Measurements from ENCODE around the gene COL20A1.

Gene COL20A1

DNA sequence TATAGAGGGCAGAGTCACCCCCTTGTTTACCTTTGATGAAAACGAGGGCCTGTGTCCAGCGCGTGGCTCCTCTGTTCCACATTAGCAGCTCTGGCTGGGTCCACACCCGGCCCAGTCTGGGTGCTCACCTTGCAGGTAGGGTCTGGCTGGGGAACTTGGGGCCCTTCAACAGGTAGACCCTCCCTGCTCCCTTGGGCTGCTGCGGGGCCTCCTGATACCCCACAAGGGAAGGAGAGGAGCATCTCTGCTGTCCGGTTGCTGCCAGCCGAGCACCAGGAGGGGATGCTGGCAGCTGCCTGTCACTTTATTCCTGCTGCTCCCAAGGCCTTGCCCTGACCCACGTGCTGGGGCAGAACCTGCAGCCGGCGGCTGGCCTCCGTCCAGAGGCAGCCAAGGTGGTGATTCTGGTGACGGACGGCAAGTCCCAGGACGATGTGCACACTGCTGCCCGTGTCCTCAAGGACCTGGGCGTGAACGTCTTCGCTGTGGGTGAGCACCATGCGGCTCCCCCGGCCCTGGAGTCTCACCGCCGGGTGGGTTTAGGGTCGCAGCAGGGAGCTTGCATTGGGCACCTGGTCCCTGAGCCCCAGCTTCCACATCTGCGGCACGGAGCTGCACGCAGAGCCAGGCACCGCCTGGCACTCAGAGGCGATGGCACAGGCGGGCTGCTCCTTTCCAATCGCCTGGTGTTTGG lies 15.4 kb downstream of the COL20A1 start:
- no peak for DNase-seq (ENCODE audit: low spot score)

DNA sequence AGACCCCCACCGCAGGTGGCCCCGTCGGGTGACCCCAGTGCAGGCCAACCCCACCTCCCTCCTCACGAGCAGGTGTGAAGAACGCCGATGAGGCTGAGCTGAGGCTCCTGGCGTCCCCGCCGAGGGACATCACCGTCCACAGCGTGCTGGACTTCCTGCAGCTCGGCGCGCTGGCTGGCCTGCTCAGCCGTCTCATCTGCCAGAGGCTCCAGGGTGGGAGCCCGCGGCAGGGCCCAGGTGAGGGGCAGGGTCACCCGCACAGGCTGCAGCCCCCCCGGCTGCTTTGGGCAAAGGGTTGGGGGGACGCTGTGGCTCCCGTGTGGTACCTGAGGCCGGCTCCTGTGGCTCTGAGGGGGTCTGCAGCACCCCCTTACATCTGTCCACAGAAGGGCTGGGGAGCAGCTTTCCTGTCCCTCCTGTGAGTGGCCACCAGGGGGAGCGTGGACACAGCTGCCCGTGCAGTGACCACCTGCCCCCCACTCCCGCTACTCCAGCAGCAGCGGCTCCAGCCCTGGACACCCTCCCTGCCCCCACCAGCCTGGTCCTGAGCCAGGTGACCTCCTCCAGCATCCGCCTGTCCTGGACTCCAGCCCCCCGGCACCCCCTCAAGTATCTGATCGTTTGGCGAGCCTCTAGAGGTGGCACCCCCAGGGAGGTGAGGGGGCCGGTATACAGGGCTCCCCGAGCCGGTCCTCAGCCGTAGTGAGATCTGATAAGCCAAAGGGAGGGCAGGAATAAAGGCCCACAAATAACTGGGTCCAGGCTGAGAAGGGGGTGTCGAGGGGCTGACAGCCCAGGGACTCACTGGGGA lies 16.5 kb downstream of the COL20A1 start:
- DNase-seq (ENCODE audit: low spot score), result peak; percentile 32

DNA sequence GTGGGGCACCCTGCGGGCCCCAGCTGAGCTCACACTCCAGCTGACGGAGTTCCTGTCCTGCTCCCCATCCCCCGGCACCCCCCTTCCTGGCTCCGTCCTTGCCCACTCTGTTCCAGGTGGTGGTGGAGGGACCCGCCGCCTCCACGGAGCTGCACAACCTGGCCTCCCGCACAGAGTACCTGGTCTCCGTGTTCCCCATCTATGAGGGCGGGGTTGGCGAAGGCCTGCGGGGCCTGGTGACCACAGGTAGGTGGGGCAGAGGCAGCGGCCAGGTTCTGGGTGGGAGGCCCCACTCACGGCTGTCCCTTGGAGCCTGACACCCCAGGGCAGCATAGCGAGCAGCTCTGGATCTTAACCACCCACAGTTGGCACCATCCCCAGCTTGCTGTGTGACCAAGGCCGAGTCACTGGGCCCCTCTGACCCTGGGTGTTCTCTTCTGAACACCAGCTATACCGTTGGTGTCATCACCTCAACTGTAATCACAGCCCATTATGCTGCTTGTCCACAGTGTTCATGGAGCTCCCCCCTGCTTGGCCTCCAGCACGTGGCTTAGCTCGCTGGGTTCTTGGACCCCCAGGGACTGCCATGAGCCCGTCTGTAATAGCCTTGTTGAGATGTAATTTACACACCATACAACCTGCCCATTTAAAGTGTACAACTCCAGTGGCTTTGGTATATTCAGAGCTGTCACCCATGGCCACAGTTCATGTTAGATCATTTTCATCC lies 17.4 kb downstream of the COL20A1 start:
- peak; percentile 65 for DNase-seq (ENCODE audit: low spot score)

DNA sequence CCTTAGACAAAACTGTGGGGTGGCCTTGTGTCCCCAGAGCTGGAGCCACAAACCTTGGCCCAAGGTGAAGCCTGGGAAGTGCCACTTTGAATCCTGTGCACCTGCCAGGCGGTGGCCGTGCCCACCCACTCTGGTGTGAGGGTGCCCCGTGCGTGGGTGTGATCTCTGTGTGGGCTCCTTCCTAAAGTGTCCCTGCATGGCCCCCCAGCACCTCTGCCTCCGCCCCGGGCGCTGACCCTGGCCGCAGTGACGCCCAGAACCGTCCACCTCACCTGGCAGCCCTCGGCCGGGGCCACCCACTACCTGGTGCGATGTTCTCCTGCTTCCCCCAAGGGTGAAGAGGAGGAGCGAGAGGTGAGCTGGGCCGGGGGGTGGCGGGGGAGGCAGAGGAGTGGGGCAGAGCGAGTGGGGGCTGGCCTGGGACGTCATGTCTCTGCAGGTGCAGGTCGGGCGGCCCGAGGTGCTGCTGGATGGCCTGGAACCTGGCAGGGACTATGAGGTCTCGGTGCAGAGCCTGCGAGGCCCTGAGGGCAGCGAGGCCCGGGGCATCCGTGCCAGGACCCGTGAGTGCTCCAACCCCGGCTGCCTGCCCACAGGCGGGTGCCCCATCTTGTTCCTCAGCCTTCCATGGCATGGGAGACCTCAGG lies 18.3 kb downstream of the COL20A1 start:
- no peak for DNase-seq (ENCODE audit: low spot score)

DNA sequence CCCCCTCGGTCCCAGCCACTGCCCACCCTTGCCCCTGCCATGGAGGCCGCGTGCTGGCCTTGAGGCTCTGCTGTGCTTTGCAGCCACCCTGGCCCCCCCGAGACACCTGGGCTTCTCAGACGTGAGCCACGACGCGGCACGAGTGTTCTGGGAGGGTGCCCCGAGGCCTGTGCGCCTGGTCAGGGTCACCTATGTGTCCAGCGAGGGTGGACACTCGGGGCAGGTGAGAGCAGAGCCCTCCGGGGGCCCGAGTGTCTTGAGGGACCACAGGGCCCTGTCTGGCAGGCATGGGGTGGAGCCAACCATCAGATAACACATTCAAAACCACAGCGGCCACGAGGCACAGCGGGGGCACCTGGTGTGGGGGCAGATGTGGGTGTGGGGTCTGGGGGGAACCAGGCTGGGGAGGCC lies 18.9 kb downstream of the COL20A1 start:
- no peak for DNase-seq (ENCODE audit: low spot score)

DNA sequence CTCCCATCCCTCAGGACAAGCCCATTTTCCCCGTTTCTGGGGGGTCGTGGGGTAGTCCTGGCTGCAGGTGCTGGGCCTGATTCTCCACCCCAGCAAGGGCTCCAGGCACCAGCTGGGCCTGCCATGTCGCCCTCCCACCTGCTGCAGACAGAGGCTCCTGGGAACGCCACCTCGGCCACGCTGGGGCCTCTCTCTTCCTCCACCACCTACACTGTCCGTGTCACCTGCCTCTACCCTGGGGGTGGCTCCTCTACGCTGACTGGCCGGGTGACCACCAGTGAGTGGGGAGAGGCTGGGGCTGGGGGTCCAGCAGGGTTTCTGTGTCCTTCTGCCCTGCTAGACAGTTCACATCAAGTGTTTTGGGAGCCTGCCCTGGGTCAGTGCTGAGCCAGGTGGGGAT lies 19.3 kb downstream of the COL20A1 start:
- DNase-seq (ENCODE audit: low spot score), result no peak

DNA sequence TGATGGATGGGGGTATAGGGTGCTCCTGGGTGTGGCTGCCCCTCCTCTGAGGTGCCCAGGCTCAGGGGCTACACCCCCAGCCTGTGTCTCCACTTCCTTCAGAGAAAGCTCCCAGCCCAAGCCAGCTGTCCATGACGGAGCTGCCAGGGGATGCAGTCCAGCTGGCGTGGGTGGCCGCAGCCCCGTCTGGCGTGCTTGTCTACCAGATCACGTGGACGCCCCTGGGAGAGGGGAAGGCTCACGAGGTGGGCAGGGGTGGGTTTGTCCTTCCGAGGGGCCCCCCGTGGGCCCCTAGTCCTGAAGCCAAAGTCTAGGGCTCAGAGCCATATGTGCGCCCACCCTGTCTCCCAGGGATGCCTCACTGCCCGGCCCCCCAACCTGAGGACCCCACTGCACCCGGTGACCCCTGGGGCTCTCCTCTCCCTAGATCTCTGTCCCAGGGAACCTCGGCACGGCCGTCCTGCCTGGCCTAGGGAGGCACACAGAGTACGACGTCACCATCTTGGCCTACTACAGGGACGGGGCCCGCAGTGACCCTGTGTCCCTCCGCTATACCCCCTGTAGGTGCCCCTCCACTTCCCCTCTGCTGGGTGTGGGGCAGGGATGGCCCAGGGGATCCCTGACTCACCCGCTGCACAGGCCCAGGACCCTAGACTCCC lies 19.8 kb downstream of the COL20A1 start:
- DNase-seq (ENCODE audit: low spot score), result no peak

DNA sequence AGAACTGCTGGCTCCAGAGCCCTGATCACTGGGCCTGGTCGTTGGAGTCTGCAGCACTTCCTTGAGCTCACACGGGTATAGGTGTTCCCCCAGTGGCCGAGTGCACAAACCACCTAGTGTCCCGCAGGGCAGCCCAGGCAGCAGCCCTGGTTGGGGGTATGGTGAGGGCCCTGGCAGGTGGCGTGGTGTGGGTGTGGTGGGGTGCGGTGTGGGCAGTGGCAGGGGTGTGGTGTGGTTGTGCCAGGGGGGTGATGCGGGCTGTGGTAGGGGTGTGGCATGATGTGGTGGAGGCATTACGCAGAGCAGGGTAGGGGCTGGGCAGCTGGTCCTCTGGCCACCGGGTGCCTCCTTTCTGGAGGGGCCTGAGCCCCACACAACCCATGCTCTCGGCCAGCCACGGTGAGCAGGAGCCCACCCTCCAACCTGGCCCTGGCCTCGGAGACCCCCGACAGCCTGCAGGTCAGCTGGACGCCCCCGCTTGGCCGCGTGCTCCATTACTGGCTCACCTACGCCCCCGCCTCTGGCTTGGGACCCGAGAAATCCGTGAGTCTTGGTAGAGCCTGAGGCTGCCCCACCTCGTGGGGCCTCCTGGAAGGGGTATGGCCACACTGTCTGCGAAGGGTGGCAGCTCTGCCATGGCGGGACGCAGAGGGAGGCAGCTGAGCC lies 20.5 kb downstream of the COL20A1 start:
- DNase-seq (ENCODE audit: low spot score), result no peak

DNA sequence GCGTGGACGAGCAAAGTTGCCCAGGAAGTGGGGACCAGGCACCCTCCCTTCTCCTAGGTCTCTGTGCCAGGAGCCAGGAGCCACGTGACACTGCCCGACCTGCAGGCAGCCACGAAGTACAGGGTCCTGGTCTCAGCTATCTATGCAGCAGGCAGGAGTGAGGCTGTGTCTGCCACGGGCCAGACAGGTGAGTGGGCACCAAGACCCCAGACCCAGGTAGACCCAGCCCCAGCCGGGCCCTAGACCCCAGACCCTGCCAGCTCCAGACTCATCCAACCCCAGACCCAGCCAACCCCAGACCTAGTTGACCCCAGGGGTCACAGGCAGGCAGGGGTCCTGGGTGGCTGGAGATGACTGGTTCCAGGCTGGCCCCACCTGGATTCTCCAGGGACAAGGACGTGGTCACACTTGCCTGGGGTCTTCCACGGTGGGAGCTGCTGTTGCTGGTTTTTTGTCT lies 21.1 kb downstream of the COL20A1 start:
- no peak for DNase-seq (ENCODE audit: low spot score)

DNA sequence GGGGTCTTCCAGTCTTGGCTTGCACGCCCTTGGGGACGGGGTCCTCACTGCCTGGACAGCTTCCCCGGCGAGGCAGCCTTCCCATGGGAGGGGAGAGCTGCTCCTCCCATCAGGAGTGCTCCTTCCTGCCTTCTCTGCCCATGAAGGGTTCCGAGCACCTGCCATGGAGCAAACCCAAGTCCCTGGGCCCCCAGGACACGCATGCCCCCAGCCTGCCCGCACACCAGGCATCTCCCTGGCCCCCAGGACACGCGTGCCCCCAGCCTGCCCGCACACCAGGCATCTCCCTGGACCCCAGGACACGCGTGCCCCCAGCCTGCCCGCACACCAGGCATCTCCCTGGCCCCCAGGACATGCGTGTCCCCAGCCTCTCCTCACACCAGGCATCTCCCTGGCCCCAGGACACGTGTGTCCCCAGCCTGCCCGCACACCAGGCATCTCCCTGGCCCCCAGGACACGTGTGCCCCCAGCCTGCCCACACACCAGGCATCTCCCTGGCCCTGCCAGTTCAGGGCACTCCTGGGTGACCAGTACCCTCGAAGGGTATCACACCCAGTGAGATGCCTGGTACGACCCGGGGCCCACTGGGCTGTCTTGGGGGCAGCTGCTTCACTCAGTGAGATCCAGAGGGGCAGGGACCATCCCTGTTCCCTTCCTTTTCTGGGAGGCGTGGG lies 21.7 kb downstream of the COL20A1 start:
- DNase-seq (ENCODE audit: low spot score), result no peak

DNA sequence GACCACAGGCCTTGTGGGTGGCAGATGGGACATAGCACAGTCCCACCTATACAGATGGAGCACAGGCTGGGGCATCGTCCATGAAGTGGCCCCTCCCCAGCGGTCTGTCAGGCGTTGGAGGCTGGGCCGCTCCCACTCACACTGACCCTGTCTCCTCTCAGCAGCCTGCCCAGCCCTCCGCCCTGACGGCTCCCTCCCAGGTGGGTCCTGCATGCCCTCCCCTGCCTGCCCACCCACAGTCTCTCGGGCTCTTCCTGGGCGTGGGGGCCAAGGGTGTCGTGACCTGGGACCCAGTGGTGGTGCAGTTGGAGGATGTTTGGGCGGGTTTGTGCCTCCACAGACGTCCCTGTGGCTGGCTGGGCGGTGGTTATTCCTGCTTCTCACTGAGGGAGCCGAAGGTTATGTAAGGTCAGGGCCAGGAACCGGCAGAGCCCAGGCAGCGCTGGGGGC lies 22.3 kb downstream of the COL20A1 start:
- DNase-seq (ENCODE audit: low spot score), result no peak

DNA sequence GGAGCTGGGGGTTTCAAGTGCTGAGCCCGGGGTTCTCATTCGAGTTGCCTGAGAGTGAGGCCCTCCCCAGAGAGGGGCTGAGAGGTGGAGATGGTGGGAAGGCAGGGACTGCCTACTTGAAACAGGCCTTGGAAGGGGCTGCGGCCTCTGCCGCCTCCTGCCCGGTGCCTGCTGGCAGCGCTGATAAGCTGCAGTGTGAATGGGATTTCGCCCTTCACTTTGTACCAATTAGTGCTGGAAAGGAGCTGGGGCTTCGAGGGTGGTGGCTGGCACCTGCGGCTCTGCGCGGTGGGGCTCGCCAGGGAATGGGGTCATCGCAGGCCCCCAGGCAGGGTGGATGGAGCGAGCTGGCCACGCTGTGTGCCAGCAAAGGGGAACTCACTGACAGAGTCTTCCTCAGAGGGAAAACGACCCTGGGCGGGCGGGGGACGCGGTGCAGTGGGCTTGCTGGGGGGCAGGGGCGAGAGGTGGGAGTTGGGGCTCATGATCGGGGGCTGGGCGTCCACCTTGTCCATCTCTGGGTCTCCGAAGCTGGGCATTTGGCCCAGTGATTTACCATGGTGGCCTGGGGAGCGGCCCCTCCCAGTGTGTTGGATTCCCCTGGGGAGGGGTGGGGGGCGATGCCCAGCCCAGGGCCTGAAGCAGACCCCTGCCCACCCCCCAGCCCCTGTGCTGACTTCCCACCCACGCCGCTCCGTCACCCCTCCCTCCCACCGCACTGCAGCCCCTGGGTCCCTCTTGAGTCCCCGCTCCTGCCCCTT lies 22.9 kb downstream of the COL20A1 start:
- DNase-seq (ENCODE audit: low spot score), result no peak

DNA sequence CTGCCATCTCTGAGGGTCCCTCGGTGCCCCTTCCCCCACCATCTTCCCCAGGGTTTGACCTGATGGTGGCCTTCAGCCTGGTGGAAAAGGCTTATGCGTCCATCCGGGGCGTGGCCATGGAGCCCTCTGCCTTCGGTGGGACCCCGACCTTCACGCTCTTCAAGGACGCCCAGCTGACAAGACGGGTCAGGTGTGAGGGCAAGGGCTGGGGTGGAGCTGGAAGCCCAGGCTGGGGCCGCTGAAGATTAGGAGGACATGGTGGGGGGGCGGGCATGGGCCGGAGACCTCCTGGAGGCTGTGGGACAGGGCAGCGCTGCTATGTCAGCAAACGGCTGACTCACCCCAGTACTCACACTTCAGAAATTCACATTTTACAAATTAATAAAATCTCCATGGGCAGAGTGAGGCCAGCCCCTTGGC lies 23.5 kb downstream of the COL20A1 start:
- DNase-seq (ENCODE audit: low spot score), result no peak

DNA sequence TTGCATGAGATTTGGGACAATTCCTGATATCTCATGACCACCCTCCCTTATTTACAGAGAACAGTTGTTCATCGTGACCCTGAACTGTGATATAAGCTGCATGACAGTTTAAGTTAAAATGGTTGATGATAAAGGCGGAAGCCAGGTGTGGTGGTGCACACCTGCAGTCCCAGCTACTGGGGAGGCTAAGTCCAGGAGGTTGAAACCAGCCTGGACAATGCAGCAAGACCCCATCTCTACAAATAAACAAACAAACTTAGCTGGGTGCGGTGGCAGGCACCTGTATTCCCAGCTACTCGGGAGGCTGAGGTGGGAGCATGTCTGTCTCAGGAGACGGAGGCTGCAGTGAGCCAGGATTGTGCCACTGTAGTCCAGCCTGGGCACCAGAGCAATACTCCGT lies 24.1 kb downstream of the COL20A1 start:
- DNase-seq (ENCODE audit: low spot score), result no peak

DNA sequence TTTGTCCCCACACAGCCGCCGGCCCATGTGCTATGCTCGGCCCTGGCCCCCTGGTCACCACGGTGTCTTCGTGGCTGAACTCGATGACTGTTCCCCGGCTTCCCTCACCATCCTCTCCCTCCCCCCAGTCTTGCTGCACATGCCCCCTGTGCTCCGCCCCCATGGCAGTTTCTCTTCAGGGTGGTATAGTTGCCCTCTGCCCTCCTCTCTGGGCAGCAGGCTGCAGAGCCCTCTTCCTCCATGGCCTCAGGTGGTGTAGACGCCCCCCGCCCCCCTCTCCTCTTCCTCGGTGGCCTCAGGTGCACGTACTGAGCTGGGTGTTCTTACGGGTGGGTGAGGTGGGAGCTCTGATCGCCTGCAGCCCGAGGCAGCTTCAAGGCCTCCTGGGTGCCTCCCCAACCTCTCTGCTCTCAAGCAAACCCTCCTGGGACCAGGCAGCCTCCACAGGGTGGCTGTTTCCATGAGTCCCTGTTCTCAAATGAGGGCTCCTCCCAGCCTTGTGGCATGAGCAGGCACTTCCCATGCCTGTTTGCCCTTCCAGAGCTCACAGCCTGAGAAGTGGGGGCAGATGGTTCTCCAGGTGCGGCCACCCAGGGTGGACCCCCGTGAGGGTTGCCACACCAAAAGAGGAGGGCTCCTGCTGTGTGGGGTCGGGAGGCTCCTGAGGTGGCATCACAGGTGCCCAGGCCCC lies 24.8 kb downstream of the COL20A1 start:
- DNase-seq (ENCODE audit: low spot score), result no peak

DNA sequence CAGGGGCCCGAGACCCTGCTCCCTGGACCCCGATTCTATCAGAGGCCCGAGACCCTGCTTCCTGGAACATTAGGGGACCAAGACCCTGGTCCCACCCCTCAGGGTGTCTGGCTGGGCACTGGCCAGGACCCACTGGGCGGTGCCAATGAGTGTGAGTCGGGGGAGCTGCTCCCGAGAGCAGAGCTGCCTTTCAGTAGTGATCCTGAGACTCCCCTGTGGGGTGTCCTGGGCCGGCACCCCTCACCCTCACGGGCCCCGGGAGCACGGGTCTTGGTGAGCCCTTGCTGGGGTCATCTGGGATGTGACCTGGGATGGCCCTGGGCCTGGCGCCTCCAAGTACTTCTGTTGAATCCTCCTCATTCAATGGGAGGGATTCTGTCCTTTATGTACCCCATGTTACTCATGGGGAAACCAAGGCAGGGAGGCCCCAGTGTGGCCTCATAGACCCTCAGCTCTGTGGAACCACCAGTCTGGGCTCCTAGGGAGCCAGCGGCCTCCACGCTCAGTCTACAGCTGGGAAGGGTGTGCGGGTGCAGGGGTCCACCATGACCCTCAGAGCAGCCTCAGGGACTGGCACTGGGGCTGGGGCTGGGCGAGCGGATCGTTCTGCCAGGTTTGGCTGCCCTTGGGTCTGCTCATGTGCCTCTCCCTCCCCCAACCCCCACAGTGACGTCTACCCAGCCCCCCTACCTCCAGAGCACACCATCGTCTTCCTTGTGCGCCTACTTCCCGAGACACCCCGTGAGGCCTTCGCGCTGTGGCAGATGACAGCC lies 25.6 kb downstream of the COL20A1 start:
- no peak for DNase-seq (ENCODE audit: low spot score)

DNA sequence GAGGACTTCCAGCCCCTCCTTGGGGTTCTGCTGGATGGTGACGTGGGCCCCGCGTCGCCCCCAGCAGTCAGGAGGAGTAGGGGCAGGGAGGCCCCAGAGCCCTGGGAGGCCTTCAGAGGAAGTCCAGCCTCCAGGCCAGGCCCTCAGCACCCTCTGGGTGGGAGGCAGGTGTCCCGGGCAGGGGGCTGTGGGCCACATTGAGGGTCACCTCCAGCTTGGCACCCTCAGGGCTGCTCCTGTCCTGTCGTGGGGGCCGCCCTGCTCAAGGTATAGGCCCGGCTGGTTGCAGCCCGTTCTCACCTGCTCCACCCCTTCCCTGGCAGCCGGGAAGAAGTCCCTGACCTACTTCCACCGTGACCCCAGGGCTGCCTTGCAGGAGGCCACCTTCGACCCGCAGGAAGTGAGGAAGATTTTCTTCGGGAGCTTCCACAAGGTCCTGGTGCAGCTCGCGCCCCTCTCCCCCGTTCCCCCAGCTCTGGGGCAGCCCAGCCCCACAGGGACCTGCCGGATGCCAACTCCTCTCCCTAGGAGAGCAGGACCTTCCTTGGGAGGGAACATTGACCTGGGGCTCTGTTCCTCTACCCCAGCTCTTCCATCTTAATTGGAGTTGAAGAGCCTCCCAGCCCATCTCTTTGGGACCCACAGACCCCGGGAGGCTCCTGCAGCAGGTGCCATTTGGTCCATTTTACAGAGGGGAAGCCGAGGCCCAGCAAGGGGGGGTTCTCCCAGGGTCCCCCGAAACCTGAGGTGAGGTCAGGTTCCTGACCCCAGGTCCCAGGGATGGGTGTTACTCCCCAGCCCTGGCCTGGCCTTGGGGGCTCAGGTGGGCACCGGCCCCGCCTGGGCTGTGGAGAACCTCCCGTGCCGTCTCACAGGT lies 26.4 kb downstream of the COL20A1 start:
- no peak for DNase-seq (ENCODE audit: low spot score)
